Astrocyte (in vitro differentiated cells and primary cell): Measurements from ENCODE around the gene SP3.

Experiments used
- EZH2 ChIP-seq: IDR thresholded peaks from 2 replicates; pipeline ENCODE4 v1.6.1; 2012; ENCODE audit warnings: mild to moderate bottlenecking, low read length, inconsistent platforms; ENCODE audit not compliant: insufficient read depth
- TF ChIP-seq, protein P1 (sequence below): IDR thresholded peaks from 2 replicates; pipeline ENCODE4 v1.5.1; 2011; ENCODE audit warnings: low read depth, mild to moderate bottlenecking, inconsistent platforms, low read length, moderate library complexity; ENCODE audit not compliant: insufficient read depth

DNA sequence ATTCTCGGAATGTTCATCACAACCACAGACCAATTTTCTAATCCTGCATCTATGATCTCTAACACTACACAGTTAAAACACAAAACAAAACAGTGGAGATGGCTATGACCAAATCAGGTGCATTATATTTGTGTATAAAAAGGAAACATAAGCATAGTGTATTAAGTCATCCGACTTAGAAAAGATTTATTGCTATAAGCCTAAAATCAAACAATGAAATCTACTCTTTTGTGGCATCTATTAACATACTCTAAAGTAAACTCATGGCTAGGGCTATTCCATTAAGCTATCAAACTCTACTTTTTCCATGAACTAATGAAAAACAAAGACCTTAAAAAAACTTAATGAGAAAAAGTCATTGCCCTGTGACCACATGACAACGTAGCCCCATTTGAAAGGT is 8.7 kb downstream of the SP3 start:
- TF ChIP-seq, protein P1, sequence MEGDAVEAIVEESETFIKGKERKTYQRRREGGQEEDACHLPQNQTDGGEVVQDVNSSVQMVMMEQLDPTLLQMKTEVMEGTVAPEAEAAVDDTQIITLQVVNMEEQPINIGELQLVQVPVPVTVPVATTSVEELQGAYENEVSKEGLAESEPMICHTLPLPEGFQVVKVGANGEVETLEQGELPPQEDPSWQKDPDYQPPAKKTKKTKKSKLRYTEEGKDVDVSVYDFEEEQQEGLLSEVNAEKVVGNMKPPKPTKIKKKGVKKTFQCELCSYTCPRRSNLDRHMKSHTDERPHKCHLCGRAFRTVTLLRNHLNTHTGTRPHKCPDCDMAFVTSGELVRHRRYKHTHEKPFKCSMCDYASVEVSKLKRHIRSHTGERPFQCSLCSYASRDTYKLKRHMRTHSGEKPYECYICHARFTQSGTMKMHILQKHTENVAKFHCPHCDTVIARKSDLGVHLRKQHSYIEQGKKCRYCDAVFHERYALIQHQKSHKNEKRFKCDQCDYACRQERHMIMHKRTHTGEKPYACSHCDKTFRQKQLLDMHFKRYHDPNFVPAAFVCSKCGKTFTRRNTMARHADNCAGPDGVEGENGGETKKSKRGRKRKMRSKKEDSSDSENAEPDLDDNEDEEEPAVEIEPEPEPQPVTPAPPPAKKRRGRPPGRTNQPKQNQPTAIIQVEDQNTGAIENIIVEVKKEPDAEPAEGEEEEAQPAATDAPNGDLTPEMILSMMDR, result no peak
- TF ChIP-seq EZH2, result no peak
